ENCODE measurements around the gene FBXW7.
A peak's percentile ranks its signal among the peaks of the same experiment; 100 is the strongest.

The FBXW7 gene

GRCh38 chr4:152294765-152295164, 241.1 kb downstream of the FBXW7 start:
- no peak overlapping the region for H3K4me3 ChIP-seq (ENCODE audit: low read length)
- no peak for TF ChIP-seq CTCF (conservative IDR thresholded peaks at IDR 0.05; ENCODE audit: low read length)
- DNase-seq (ENCODE audit: low read depth), result no peak

GRCh38 chr4:152294331-152294730, 241.6 kb downstream of the FBXW7 start:
- DNase-seq (ENCODE audit: low read depth), result no peak
- no peak for TF ChIP-seq CTCF (conservative IDR thresholded peaks at IDR 0.05; ENCODE audit: low read length)
- H3K4me3 ChIP-seq (ENCODE audit: low read length), result no peak overlapping the region

- DNase-seq (ENCODE audit: low read depth), result no peak
- no peak overlapping the region for H3K4me3 ChIP-seq (ENCODE audit: low read length)
- TF ChIP-seq CTCF (conservative IDR thresholded peaks at IDR 0.05; ENCODE audit: low read length), result no peak
These were observed 242.4 kb downstream of the FBXW7 start for GRCh38 chr4:152293527-152293926.

DNA sequence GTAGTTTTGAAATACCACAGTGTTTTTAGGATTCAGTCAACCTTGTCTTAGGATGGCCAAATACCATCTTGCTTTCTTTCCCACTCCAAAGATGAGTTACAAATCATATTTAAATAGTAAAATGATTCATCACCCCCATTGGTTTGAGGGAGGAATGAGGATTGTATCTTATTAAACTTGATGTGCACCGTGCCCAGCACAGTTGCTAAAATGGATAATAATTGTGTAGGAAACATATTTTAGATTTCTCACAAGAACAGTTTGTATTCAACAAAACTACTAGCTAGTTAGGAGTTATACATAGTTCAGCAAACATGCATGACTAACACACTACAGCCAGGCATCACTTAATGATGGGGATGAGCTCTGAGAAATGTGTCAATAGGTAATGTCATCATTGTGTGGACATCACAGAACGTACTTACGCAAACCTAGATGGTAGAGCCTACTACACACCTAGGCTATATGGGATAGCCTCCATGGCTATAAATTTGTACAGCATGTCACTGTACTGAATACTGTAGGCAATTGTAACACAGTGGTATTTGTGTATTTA, 245.4 kb downstream of the FBXW7 start:
- no peak for TF ChIP-seq CTCF (conservative IDR thresholded peaks at IDR 0.05; ENCODE audit: low read length)
- DNase-seq (ENCODE audit: low read depth), result no peak
- H3K4me3 ChIP-seq (ENCODE audit: low read length), result no peak overlapping the region

- no peak overlapping the region for H3K4me3 ChIP-seq (ENCODE audit: low read length)
- peak; percentile 7 for DNase-seq (ENCODE audit: low read depth)
- no peak for TF ChIP-seq CTCF (conservative IDR thresholded peaks at IDR 0.05; ENCODE audit: low read length)
These were observed 246.0 kb downstream of the FBXW7 start for GRCh38 chr4:152289941-152290340.

GRCh38 chr4:152289541-152289940, 246.4 kb downstream of the FBXW7 start:
- no peak for TF ChIP-seq CTCF (conservative IDR thresholded peaks at IDR 0.05; ENCODE audit: low read length)
- H3K4me3 ChIP-seq (ENCODE audit: low read length), result no peak overlapping the region
- DNase-seq (ENCODE audit: low read depth), result no peak

- H3K4me3 ChIP-seq (ENCODE audit: low read length), result no peak overlapping the region
- peak; percentile 55 for DNase-seq (ENCODE audit: low read depth)
- no peak for TF ChIP-seq CTCF (conservative IDR thresholded peaks at IDR 0.05; ENCODE audit: low read length)
These were observed 252.0 kb downstream of the FBXW7 start for GRCh38 chr4:152283801-152284470.
